ENCODE results near the gene HHLA2.

- TF ChIP-seq CTCF (IDR thresholded peaks at IDR 0.05), result no peak
- TF ChIP-seq POLR2A (IDR thresholded peaks at IDR 0.05), result no peak
These were observed 81.0 kb downstream of the HHLA2 start for GRCh38 chr3:108377384-108377783.

All from heart left ventricle (tissue), 13 donors.